Mammary epithelial cell (primary cell): Measurements from ENCODE around the gene IMMP2L.

Experiments
- EZH2 ChIP-seq: IDR thresholded peaks from 2 replicates; pipeline ENCODE4 v1.6.1; 2012; ENCODE audit warnings: low read length, inconsistent platforms, borderline replicate concordance
- TF ChIP-seq, protein P1 (sequence below), 2 donors: IDR thresholded peaks in 1 of 2; conservative IDR thresholded peaks in 1 of 2; 2 replicates each; pipeline ENCODE4 v1.5.1; 2011 to 2012; ENCODE audit warnings: inconsistent platforms in 2 of 2, low read length in 2 of 2, mild to moderate bottlenecking in 2 of 2, control low read depth in 1 of 2, low read depth in 1 of 2; ENCODE audit not compliant: insufficient read depth in 1 of 2; ENCODE audit errors: extremely low read depth in 1 of 2

DNA sequence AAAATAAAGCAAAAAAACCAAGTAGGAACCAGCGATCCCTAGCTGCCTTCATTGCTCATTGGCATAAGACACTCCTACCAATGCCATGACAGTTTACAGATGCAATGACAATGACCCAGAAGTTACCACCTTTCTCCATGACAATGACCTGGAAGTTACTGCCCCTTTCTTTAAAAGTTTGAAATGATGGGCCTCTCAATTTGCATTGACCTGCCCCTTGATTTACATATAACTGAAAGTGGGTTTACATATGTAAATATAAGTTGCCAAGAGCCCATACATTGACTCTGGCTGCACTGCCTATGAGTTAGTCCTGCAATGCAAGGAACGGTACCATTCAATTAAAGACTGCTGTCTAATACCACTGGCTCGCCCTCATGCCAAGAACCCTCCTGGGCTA, 712.1 kb downstream of the IMMP2L start:
- no peak for TF ChIP-seq EZH2
- TF ChIP-seq, protein P1, sequence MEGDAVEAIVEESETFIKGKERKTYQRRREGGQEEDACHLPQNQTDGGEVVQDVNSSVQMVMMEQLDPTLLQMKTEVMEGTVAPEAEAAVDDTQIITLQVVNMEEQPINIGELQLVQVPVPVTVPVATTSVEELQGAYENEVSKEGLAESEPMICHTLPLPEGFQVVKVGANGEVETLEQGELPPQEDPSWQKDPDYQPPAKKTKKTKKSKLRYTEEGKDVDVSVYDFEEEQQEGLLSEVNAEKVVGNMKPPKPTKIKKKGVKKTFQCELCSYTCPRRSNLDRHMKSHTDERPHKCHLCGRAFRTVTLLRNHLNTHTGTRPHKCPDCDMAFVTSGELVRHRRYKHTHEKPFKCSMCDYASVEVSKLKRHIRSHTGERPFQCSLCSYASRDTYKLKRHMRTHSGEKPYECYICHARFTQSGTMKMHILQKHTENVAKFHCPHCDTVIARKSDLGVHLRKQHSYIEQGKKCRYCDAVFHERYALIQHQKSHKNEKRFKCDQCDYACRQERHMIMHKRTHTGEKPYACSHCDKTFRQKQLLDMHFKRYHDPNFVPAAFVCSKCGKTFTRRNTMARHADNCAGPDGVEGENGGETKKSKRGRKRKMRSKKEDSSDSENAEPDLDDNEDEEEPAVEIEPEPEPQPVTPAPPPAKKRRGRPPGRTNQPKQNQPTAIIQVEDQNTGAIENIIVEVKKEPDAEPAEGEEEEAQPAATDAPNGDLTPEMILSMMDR (conservative IDR thresholded peaks at IDR 0.05 in 1 of 2, IDR thresholded peaks at IDR 0.05 in 1 of 2; ENCODE audit: extremely low read depth in 1 of 2, insufficient read depth in 1 of 2, low read depth in 1 of 2, low read length in 2 of 2) = no peak
